ENCODE measurements around the gene SPATA6L.
A peak's percentile ranks its signal among the peaks of the same experiment; 100 is the strongest.
"Not testable (repeated sequence)": the region's sequence is repeated elsewhere in the genome, so short reads cannot be mapped to it uniquely, and the experiment has no call there.

SPATA6L gene

GRCh38 chr9:4670591-4670990, 4.3 kb upstream of the SPATA6L start:
- no peaks in the 10 kb centered on the region for H3K36me3 ChIP-seq (ENCODE audit: control insufficient read depth, insufficient read depth, low read length)
- H3K27me3 ChIP-seq (ENCODE audit: control insufficient read depth, insufficient read depth, low read length): peaks cover 11% of the 10 kb centered on the region
- no peak overlapping the region for H3K9ac ChIP-seq (ENCODE audit: low read depth, low read length)
- H3K4me3 ChIP-seq (ENCODE audit: low read depth, low read length): no peak overlapping the region
- H3K9me3 ChIP-seq (ENCODE audit: control insufficient read depth, insufficient read depth, low read length): no peaks in the 10 kb centered on the region
- no peaks in the 10 kb centered on the region for H3K4me1 ChIP-seq (ENCODE audit: control insufficient read depth, insufficient read depth, low read length)

GRCh38 chr9:4669890-4670289, 3.6 kb upstream of the SPATA6L start:
- Histone ChIP-seq H3K4me1 (ENCODE audit: control insufficient read depth, insufficient read depth, low read length) (peaks cover 5% of the 10 kb centered on the region), H3K9me3 (ENCODE audit: control insufficient read depth, insufficient read depth, low read length) (no peaks in the 10 kb centered on the region), H3K27me3 (ENCODE audit: control insufficient read depth, insufficient read depth, low read length) (peaks cover 11% of the 10 kb centered on the region), H3K9ac (ENCODE audit: low read depth, low read length) (no peak overlapping the region), H3K36me3 (ENCODE audit: control insufficient read depth, insufficient read depth, low read length) (no peaks in the 10 kb centered on the region), H3K4me3 (ENCODE audit: low read depth, low read length) (no peak overlapping the region)

- no peaks in the 10 kb centered on the region for H3K36me3 ChIP-seq (ENCODE audit: control insufficient read depth, insufficient read depth, low read length)
- no peaks in the 10 kb centered on the region for H3K9me3 ChIP-seq (ENCODE audit: control insufficient read depth, insufficient read depth, low read length)
- peaks cover 16% of the 10 kb centered on the region for H3K4me1 ChIP-seq (ENCODE audit: control insufficient read depth, insufficient read depth, low read length)
- no peak overlapping the region for H3K4me3 ChIP-seq (ENCODE audit: low read depth, low read length)
- H3K27me3 ChIP-seq (ENCODE audit: control insufficient read depth, insufficient read depth, low read length): peaks cover 11% of the 10 kb centered on the region
- H3K9ac ChIP-seq (ENCODE audit: low read depth, low read length): no peak overlapping the region
These were observed 2.3 kb upstream of the SPATA6L start for GRCh38 chr9:4668604-4669003.

GRCh38 chr9:4667681-4668080, 1.4 kb upstream of the SPATA6L start:
- H3K27me3 ChIP-seq (ENCODE audit: control insufficient read depth, insufficient read depth, low read length): peaks cover 11% of the 10 kb centered on the region
- H3K36me3 ChIP-seq (ENCODE audit: control insufficient read depth, insufficient read depth, low read length): no peaks in the 10 kb centered on the region
- H3K4me1 ChIP-seq (ENCODE audit: control insufficient read depth, insufficient read depth, low read length): peaks cover 23% of the 10 kb centered on the region
- no peaks in the 10 kb centered on the region for H3K9me3 ChIP-seq (ENCODE audit: control insufficient read depth, insufficient read depth, low read length)
- no peak overlapping the region for H3K4me3 ChIP-seq (ENCODE audit: low read depth, low read length)
- no peak overlapping the region for H3K9ac ChIP-seq (ENCODE audit: low read depth, low read length)

- no peak overlapping the region for H3K9ac ChIP-seq (ENCODE audit: low read depth, low read length)
- H3K36me3 ChIP-seq (ENCODE audit: control insufficient read depth, insufficient read depth, low read length): no peaks in the 10 kb centered on the region
- peaks cover 25% of the 10 kb centered on the region for H3K4me1 ChIP-seq (ENCODE audit: control insufficient read depth, insufficient read depth, low read length)
- peak overlapping the region; percentile 73 for H3K4me3 ChIP-seq (ENCODE audit: low read depth, low read length)
- H3K9me3 ChIP-seq (ENCODE audit: control insufficient read depth, insufficient read depth, low read length): no peaks in the 10 kb centered on the region
- peaks cover 11% of the 10 kb centered on the region for H3K27me3 ChIP-seq (ENCODE audit: control insufficient read depth, insufficient read depth, low read length)
These were observed 923 bp downstream of the SPATA6L start for GRCh38 chr9:4665357-4665756.

GRCh38 chr9:4663956-4664355, 2.3 kb downstream of the SPATA6L start:
- Histone ChIP-seq H3K27me3 (ENCODE audit: control insufficient read depth, insufficient read depth, low read length) (peaks cover 11% of the 10 kb centered on the region), H3K9me3 (ENCODE audit: control insufficient read depth, insufficient read depth, low read length) (no peaks in the 10 kb centered on the region), H3K36me3 (ENCODE audit: control insufficient read depth, insufficient read depth, low read length) (no peaks in the 10 kb centered on the region), H3K4me3 (ENCODE audit: low read depth, low read length) (peak overlapping the region; percentile 26), H3K9ac (ENCODE audit: low read depth, low read length) (no peak overlapping the region), H3K4me1 (ENCODE audit: control insufficient read depth, insufficient read depth, low read length) (peaks cover 25% of the 10 kb centered on the region)

- peaks cover 25% of the 10 kb centered on the region for H3K4me1 ChIP-seq (ENCODE audit: control insufficient read depth, insufficient read depth, low read length)
These were observed 3.1 kb downstream of the SPATA6L start for GRCh38 chr9:4662989-4663792.

GRCh38 chr9:4662108-4662988, 3.9 kb downstream of the SPATA6L start, which contains the start of gene PLPP6:
Gene PLPP6, plus strand, starts transcription at chr9:4662294. Its CDS starts 82 bp downstream, at chr9:4662376.
- peak within 1 kb of the TSS; percentile 73 for H3K9ac ChIP-seq (ENCODE audit: low read depth, low read length)

More at GRCh38 chr9:4662989-4663792, 3.1 kb downstream of the SPATA6L start:
- Histone ChIP-seq H3K27me3 (ENCODE audit: control insufficient read depth, insufficient read depth, low read length) (peaks cover 11% of the 10 kb centered on the region), H3K36me3 (ENCODE audit: control insufficient read depth, insufficient read depth, low read length) (no peaks in the 10 kb centered on the region), H3K4me3 (ENCODE audit: low read depth, low read length) (peak overlapping the region; percentile 88), H3K9ac (ENCODE audit: low read depth, low read length) (no peak overlapping the region), H3K9me3 (ENCODE audit: control insufficient read depth, insufficient read depth, low read length) (no peaks in the 10 kb centered on the region)

GRCh38 chr9:4661611-4662010, 4.7 kb downstream of the SPATA6L start:
- Histone ChIP-seq H3K4me3 (ENCODE audit: low read depth, low read length) (peak overlapping the region; percentile 88), H3K36me3 (ENCODE audit: control insufficient read depth, insufficient read depth, low read length) (no peaks in the 10 kb centered on the region), H3K9ac (ENCODE audit: low read depth, low read length) (no peak overlapping the region), H3K9me3 (ENCODE audit: control insufficient read depth, insufficient read depth, low read length) (no peaks in the 10 kb centered on the region), H3K4me1 (ENCODE audit: control insufficient read depth, insufficient read depth, low read length) (peaks cover 28% of the 10 kb centered on the region), H3K27me3 (ENCODE audit: control insufficient read depth, insufficient read depth, low read length) (peaks cover under 1% of the 10 kb centered on the region)

More at GRCh38 chr9:4662108-4662988, 3.9 kb downstream of the SPATA6L start, which contains the start of gene PLPP6:
- Histone ChIP-seq H3K36me3 (ENCODE audit: control insufficient read depth, insufficient read depth, low read length) (no peaks in the 10 kb centered on the region), H3K9me3 (ENCODE audit: control insufficient read depth, insufficient read depth, low read length) (no peaks in the 10 kb centered on the region), H3K27me3 (ENCODE audit: control insufficient read depth, insufficient read depth, low read length) (peaks cover 5% of the 10 kb centered on the region), H3K4me3 (ENCODE audit: low read depth, low read length) (peak within 1 kb of the TSS; percentile 88), H3K4me1 (ENCODE audit: control insufficient read depth, insufficient read depth, low read length) (peaks cover 26% of the 10 kb centered on the region)

GRCh38 chr9:4661165-4661564, 5.1 kb downstream of the SPATA6L start:
- Histone ChIP-seq H3K4me3 (ENCODE audit: low read depth, low read length) (no peak overlapping the region), H3K9me3 (ENCODE audit: control insufficient read depth, insufficient read depth, low read length) (no peaks in the 10 kb centered on the region), H3K27me3 (ENCODE audit: control insufficient read depth, insufficient read depth, low read length) (no peaks in the 10 kb centered on the region), H3K4me1 (ENCODE audit: control insufficient read depth, insufficient read depth, low read length) (peaks cover 28% of the 10 kb centered on the region), H3K9ac (ENCODE audit: low read depth, low read length) (no peak overlapping the region), H3K36me3 (ENCODE audit: control insufficient read depth, insufficient read depth, low read length) (no peaks in the 10 kb centered on the region)

- H3K9me3 ChIP-seq (ENCODE audit: control insufficient read depth, insufficient read depth, low read length): not testable (repeated sequence)
- H3K4me1 ChIP-seq (ENCODE audit: control insufficient read depth, insufficient read depth, low read length): peaks cover 28% of the 10 kb centered on the region
These were observed 5.6 kb downstream of the SPATA6L start for GRCh38 chr9:4660665-4661064.

More at GRCh38 chr9:4660665-4661064, 5.6 kb downstream of the SPATA6L start:
- not testable (repeated sequence) for H3K4me3 ChIP-seq (ENCODE audit: low read depth, low read length); H3K27me3 ChIP-seq (ENCODE audit: control insufficient read depth, insufficient read depth, low read length); H3K9ac ChIP-seq (ENCODE audit: low read depth, low read length); H3K36me3 ChIP-seq (ENCODE audit: control insufficient read depth, insufficient read depth, low read length)

Data from iPS-15b (cell line).